DMS53 treated with DMSO at 0.1 percent for 48 hours (cell line): ENCODE results near the gene ST8SIA1.
A peak's percentile ranks its signal among the peaks of the same experiment; 100 is the strongest.
"Not testable (repeated sequence)": the region's sequence is repeated elsewhere in the genome, so short reads cannot be mapped to it uniquely, and the experiment has no call there.

Experiments
- DNase-seq: peaks from one replicate; lab custom pipeline; 2025; ENCODE audit not compliant: unreplicated experiment; lab: John Stamatoyannopoulos, UW

Gene ST8SIA1

DNA sequence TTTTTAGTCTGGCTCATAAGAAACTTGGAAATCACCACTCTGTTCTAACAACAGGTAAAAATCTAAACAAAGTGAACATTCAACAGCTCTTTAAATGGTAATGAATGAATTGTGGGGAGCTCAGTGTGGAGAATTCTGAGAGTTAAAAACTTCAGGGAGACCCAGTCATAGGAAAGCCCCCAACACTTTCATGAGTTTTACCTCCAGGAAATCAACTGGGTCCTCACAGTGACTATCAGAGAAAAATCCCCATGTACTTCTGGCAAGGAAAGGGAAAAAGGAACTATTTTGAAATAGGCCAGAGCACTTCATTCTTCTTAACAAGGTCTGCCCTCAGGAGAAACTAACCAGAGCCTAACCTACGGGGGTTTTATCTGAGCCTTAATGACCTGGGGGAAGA lies 153.8 kb downstream of the ST8SIA1 start:
- no peak for DNase-seq

DNA sequence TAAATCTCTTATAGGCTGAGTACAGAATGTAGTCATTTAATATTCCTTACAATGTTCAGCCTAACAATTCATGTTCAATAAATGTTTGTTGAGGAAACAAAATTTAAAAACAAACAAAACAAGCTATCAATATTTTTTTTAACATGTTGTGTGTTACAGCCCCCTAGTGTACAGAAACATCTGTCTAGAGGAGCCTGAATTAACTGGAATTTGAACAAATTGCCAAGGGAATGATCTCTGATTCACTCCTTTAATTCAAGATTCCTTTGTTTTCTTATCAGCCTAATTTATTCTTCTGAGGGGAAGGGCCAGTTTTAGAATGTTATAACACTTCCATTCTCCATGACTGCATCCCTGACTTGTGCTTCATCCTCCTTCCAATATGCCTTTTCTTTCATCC lies 161.3 kb downstream of the ST8SIA1 start:
- DNase-seq, result no peak

DNA sequence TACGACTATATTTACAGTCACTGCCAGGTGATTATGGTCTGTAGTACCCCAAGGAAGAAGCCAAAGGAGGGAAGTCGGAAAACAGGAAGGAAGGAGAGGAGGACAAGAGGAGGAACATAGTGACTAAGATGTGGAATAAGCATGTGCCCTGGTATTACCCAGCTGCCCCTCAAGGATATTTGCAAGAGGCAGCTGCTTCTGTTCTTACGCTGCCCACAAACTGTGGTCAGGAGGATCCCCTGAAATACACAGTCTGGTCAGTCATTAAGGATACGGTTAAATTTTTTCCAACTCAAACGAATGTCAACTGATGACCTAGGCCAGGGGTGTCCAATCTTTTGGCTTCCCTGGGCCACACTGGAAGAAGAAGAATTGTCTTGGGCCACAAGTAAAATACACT lies 162.0 kb downstream of the ST8SIA1 start:
- no peak for DNase-seq

DNA sequence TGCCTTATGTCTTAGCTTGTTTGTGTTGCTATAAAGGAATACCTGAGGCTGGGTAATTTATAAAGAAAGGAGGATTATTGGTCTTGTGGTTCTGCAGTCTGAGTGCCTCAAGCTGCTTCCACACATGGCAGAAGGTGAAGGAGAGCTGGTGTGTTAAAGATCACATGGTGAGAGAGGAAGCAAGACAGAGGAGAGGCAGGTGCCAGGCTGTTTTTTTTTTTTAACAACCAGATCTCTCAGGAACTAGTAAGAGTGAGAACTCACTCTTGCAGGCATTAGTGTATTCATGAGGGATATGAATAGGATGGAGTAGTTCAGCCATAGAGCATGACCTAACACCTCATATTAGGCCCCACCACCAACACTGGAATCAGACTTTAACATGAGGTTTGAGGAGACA lies 165.1 kb downstream of the ST8SIA1 start:
- DNase-seq, result peak; percentile 56

DNA sequence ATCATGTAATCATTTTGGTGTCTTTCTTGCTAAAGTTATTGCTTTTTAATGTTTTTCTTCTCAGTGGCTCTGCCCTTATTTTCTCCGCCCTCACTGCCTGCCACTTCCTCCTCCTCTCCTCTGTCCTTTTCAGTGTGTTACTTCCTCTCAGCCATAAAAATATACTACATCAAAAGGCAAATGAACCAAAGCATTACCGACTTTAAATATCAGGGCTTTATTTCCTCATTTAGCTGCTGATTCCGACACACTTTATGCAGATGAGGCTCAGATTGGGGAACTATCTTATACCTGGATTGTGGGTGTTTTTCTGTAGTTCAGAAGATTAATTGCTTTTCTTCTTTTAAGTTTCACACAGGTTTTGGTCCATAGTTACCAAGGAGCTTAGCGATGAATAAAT lies 170.4 kb downstream of the ST8SIA1 start:
- DNase-seq, result no peak

DNA sequence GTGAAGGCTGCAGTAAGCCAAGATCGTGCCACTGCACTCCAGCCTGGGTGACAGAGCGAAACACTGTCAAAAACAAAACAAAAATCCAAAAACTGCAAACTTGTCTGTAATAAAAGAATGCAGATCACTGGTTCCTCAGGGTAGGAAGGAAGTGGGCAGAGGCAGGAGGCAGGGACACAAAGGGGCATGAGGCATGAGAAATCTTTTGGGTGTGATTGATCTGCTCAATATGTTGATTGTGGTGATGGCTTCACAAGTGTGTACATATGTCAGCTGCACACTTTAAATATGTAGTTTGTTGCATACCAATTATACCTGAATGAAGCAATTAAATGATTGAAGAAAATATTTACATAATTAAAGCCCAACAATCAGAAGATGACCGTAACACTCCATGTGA lies 170.9 kb downstream of the ST8SIA1 start:
- DNase-seq, result no peak

DNA sequence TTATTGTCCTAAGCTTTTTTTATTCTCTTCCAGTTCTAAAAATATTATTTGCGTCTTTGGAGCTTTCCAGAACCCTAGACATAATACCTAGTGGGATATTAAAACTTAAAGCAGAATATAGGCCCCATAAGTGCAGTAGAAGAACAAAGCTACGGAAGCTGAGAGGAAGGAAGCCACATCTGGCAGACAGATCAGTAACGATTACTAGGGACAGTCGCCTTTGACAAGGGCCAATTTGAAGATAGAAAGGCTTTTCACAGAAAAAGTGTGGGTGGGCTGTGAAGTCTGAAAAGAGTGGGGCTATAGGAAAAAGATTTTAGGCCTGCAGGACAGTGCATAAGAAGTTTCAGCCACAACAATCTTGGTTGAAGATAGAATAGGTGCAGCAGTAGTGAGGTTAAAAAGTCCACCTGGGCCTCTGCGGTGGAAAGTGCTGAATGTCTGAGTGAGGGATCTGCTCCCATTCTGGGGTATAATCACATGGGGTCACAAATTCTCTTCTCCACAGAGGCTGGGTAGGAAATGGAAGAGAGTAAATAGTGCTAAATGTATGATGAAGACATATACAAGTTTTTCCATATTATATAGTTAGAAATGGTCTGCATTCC lies 174.0 kb downstream of the ST8SIA1 start:
- no peak for DNase-seq

DNA sequence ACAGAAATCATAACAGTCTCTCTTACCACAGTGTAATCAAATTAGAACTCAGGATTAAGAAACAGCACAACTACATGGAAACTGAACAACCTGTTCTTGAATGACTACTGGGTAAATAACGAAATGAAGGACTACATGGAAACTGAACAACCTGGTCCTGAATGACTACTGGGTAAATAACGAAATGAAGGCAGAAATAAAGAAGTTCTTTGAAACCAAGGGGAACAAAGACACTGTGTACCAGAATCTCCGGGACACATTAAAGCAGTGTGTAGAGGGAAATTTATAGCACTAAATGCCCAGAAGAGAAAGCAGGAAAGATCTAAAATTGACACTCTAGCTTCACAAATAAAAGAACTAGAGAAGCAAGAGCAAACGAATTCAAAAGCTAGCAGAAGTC lies 185.2 kb downstream of the ST8SIA1 start:
- not testable (repeated sequence) for DNase-seq

DNA sequence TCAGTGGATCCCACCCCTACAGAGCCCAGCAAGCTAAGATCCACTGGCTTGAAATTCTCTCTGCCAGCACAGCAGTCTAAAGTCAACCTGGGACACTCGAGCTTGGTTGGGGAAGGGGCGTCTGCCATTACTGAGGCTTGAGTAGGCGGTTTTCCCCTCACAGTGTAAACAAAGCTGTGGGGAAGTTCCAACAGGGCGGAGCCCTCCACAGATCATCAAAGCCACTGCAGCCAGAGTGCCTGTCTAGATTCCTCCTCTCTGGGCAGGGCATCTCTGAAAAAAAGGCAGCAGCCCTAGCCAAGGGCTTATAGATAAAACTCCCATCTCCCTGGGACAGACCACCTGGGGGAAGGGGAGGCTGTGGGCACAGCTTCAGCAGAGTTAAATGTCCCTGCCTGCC lies 187.8 kb downstream of the ST8SIA1 start:
- not testable (repeated sequence) for DNase-seq
